A549 (cell line): ENCODE results near the gene D2HGDH. TPM values are rescaled to one million over a fixed set of nuclear protein-coding genes. Genes with fewer than 3 reads are reported as not detected.

ENCODE experiments used
- ATAC-seq, 2 experiments: fragments of 200-7000 bp in 1 of 2; fragments of >200 bp in 1 of 2; cut with Nextera tagmentation in 1 of 2; cut with Tn5 transposase in 1 of 2; 3 replicates each; pipeline versions ENCODE4 v1.8.0 to v1.9.1; 2018 to 2020; ENCODE audit warnings: mild to moderate bottlenecking in 1 of 2, moderate library complexity in 1 of 2
- CTCF ChIA-PET: fragments of 300-600 bp; sonication (Branson Sonifier 250); formaldehyde crosslinking; extraction: SDS; loops from one replicate; lab custom pipeline; 2021; ENCODE audit warnings: antibody characterized with exemption, inconsistent platforms; lab: Yijun Ruan, JAX
- POLR2A ChIA-PET: fragments of 350-600 bp; formaldehyde crosslinking; extraction: SDS; loops from one replicate; lab custom pipeline; 2021; ENCODE audit warnings: antibody characterized with exemption, inconsistent platforms; lab: Yijun Ruan, JAX
- DNase-seq, 2 experiments: peaks; one replicate each; pipeline versions ENCODE4 v3.0.0 to v3.0.0-alpha.2; 2011 to 2016; ENCODE audit warnings: low read depth in 1 of 2, low spot score in 1 of 2
- FAIRE-seq: peaks from 2 replicates; lab custom pipeline; 2011; peaks lifted over from hg19 to GRCh38; lab: Jason Lieb, UNC
- H3K27ac ChIP-seq, 2 experiments: fragments of >200 bp; sonication (Bioruptor Twin); formaldehyde crosslinking; 3 replicates each; pipeline ENCODE4 v1.5.1; 2016 to 2017
- H3K4me1 ChIP-seq: fragments of >200 bp; sonication (Bioruptor Twin); formaldehyde crosslinking; 3 replicates; pipeline ENCODE4 v1.6.1; 2016
- H3K4me2 ChIP-seq: fragments of >200 bp; sonication (Bioruptor Twin); formaldehyde crosslinking; 3 replicates; pipeline ENCODE4 v1.6.1; 2016
- H3K4me3 ChIP-seq: fragments of >200 bp; sonication (Bioruptor Twin); formaldehyde crosslinking; 3 replicates; pipeline ENCODE4 v1.5.1; 2016
- H3K9me3 ChIP-seq: fragments of >200 bp; sonication (Bioruptor Twin); formaldehyde crosslinking; 3 replicates; pipeline ENCODE4 v1.6.1; 2016
- CBX2 ChIP-seq: fragments of 200-600 bp; sonication (generic); IDR thresholded peaks from 2 replicates; pipeline ENCODE4 v1.6.1; 2016; ENCODE audit warnings: low read depth, mild to moderate bottlenecking, borderline replicate concordance
- CEBPB ChIP-seq, 2 experiments: fragments of >200 bp in 1 of 2; sonication (Bioruptor Twin) in 1 of 2; formaldehyde crosslinking in 1 of 2; IDR thresholded peaks; 2 replicates each; pipeline ENCODE4 v1.6.1; 2012 to 2016
- CHD4 ChIP-seq: fragments of 200-600 bp; sonication (generic); IDR thresholded peaks from 2 replicates; pipeline ENCODE4 v1.6.1; 2016; ENCODE audit warnings: antibody characterized with exemption, mild to moderate bottlenecking, borderline replicate concordance
- FOSB ChIP-seq: fragments of 250-450 bp; sonication (Bioruptor Pico); IDR thresholded peaks from 2 replicates; pipeline ENCODE4 v1.5.0; 2020; ENCODE audit warnings: mild to moderate bottlenecking, moderate library complexity
- GATA3 ChIP-seq: IDR thresholded peaks from 2 replicates; pipeline ENCODE4 v1.6.1; 2012; ENCODE audit warnings: borderline replicate concordance
- HOXB5 ChIP-seq: fragments of 250-450 bp; sonication (Bioruptor Pico); IDR thresholded peaks from 2 replicates; pipeline ENCODE4 v1.5.0; 2020; ENCODE audit warnings: mild to moderate bottlenecking, moderate library complexity
- JUN ChIP-seq, 2 experiments: fragments of >200 bp; sonication (Bioruptor Twin); formaldehyde crosslinking; IDR thresholded peaks; 2 replicates in 1 of 2; 3 replicates in 1 of 2; pipeline ENCODE4 v1.6.1; 2016 to 2017
- JUNB ChIP-seq: fragments of >200 bp; sonication (Bioruptor Twin); formaldehyde crosslinking; IDR thresholded peaks from 2 replicates; pipeline ENCODE4 v1.6.1; 2016
- KDM5A ChIP-seq: fragments of 200-600 bp; sonication (generic); IDR thresholded peaks from 2 replicates; pipeline ENCODE4 v1.6.1; 2016; ENCODE audit warnings: antibody characterized with exemption, mild to moderate bottlenecking
- MAFK ChIP-seq: fragments of 450-650 bp; IDR thresholded peaks from 2 replicates; pipeline ENCODE4 v1.6.1; 2014; ENCODE audit not compliant: partially characterized antibody
- NPAS2 ChIP-seq: fragments of 250-450 bp; sonication (Bioruptor Pico); IDR thresholded peaks from 2 replicates; pipeline ENCODE4 v1.8.0; 2022; ENCODE audit warnings: mild to moderate bottlenecking, moderate library complexity, borderline replicate concordance
- POLR2A ChIP-seq: IDR thresholded peaks from 2 replicates; pipeline ENCODE4 v1.6.1; 2012; ENCODE audit warnings: mild to moderate bottlenecking, low read length
- RCOR1 ChIP-seq: fragments of 150-350 bp; IDR thresholded peaks from 2 replicates; pipeline ENCODE4 v1.6.1; 2014; ENCODE audit warnings: antibody characterized with exemption, low read length, low read depth
- SREBF2 ChIP-seq: fragments of 450-650 bp; IDR thresholded peaks from 2 replicates; pipeline ENCODE4 v1.6.1; 2014; ENCODE audit warnings: mild to moderate bottlenecking, moderate library complexity
- ZNF302 ChIP-seq: fragments of 250-450 bp; sonication (Bioruptor Pico); IDR thresholded peaks from 2 replicates; pipeline ENCODE4 v1.9.0; 2021; ENCODE audit warnings: inconsistent platforms, mild to moderate bottlenecking, moderate library complexity
- WGBS: methylation state at CpG from one replicate; pipeline ENCODE4 v1.1.6; 2017; ENCODE audit errors: missing lambda C conversion rate; 5-methylcytosine and 5-hydroxymethylcytosine counted together
- polyA plus RNA-seq, 4 experiments: library from polyadenylated mRNA; depleted of rRNA in 3 of 4; stranded (reverse); fragments of >200 nt; fragmentation: RNase III in 1 of 4; extraction: RNeasy Plus Mini Kit Qiagen cat#74134 plus additional on column Dnase treatment in 1 of 4; gene quantifications; 2 replicates in 3 of 4; 3 replicates in 1 of 4; pipeline ENCODE4 v1.2.3, GENCODE V29; 2011 to 2017
- TF ChIP-seq, protein P1 (sequence below): fragments of 450-650 bp; IDR thresholded peaks from 2 replicates; pipeline ENCODE4 v1.6.1; 2014; ENCODE audit warnings: antibody characterized with exemption
- TF ChIP-seq, protein P2 (sequence below): fragments of >200 bp; sonication (Bioruptor Twin); formaldehyde crosslinking; IDR thresholded peaks from 3 replicates; pipeline ENCODE4 v1.5.1; 2016
- TF ChIP-seq, protein P3 (sequence below): IDR thresholded peaks from 2 replicates; pipeline ENCODE4 v1.6.1; 2012

The D2HGDH gene
- polyA plus RNA-seq, 2 of the 4 experiments (the other 2 are of a cell fraction), result 6.5 to 18.5 TPM

DNA sequence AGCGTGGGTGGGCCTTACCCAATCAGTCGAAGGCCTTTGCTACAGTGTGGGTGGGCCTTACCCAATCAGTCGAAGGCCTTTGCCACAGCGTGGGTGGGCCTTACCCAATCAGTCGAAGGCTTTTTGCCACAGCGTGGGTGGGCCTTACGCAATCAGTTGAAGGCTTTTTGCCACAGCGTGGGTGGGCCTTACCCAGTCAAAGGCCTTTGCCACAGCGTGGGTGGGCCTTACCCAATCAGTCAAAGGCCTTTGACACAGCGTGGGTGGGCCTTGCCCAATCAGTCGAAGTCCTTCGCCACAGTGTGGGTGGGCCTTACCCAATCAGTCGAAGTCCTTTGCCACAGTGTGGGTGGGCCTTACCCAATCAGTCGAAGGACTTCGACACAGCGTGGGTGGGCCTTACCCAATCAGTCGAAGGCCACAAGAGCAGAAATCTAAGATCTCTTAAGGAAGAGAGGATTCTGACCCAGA lies 25.9 kb downstream of the D2HGDH start (continued):
- TF ChIP-seq HOXB5, result no peak
- TF ChIP-seq MAFK, result no peak
- no peak for TF ChIP-seq CBX2
- no peak for TF ChIP-seq JUN (IDR thresholded peaks at IDR 0.05)
- TF ChIP-seq JUNB, result no peak
- TF ChIP-seq CEBPB (IDR thresholded peaks at IDR 0.05), result peak in 1 of 2 experiments; percentile 50; a peak in 2 of 4 replicates
- TF ChIP-seq, all 56 proteins: peak for 4

DNA sequence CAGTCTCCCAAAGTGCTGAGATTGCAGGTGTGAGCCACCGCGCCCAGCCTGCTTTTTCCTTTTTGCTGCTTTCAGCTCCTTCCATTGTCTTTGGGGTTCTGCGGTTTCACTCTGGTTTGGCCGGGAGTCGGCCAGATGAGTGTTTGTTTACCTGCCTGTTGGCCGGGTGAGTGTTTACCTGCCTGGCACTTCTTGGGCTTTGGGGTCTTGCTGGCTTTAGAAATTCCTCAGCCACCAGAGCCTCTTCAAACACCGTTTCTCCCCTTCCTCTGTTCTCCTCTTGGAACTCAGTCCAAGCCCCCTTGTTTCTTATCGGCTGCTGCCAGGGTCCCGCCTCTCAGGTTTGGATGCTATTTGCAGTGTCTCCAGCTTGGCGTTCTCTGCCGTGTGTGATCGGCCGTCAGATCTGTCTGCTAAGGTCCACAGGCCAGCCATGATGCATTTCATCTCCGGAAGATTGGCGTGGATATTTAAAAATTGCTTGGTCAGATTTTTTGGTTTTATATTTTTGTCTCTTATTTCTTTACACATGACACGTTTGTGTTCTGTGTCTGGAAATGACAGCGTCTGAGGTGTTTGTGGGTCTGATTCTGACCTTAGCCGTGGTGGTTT lies 28.0 kb downstream of the D2HGDH start:
- ChIA-PET POLR2A (no interaction called here), CTCF (interaction anchor here (0.8 kb wide), 1 partner anchor 116 kb away, joined by 3 read pairs; no protein-coding TSS in a partner anchor)
- H3K4me3 ChIP-seq, result no peak overlapping the region
- H3K4me2 ChIP-seq, result no peak overlapping the region
- H3K4me1 ChIP-seq, result no peaks in the 10 kb centered on the region
- no peaks in the 10 kb centered on the region for H3K9me3 ChIP-seq
- ATAC-seq, result no peak
- WGBS, result 83% methylated on average over 18 of the region's 18 CpGs
- H3K27ac ChIP-seq, result no peak overlapping the region
- no peak for FAIRE-seq
- TF ChIP-seq, protein P1, sequence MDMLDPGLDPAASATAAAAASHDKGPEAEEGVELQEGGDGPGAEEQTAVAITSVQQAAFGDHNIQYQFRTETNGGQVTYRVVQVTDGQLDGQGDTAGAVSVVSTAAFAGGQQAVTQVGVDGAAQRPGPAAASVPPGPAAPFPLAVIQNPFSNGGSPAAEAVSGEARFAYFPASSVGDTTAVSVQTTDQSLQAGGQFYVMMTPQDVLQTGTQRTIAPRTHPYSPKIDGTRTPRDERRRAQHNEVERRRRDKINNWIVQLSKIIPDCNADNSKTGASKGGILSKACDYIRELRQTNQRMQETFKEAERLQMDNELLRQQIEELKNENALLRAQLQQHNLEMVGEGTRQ, result no peak
- TF ChIP-seq MAFK, result no peak
- no peak for TF ChIP-seq JUN (IDR thresholded peaks at IDR 0.05)
- no peak for TF ChIP-seq SREBF2
- no peak for TF ChIP-seq KDM5A
- no peak for TF ChIP-seq CBX2
- no peak for TF ChIP-seq POLR2A
- TF ChIP-seq, protein P2, sequence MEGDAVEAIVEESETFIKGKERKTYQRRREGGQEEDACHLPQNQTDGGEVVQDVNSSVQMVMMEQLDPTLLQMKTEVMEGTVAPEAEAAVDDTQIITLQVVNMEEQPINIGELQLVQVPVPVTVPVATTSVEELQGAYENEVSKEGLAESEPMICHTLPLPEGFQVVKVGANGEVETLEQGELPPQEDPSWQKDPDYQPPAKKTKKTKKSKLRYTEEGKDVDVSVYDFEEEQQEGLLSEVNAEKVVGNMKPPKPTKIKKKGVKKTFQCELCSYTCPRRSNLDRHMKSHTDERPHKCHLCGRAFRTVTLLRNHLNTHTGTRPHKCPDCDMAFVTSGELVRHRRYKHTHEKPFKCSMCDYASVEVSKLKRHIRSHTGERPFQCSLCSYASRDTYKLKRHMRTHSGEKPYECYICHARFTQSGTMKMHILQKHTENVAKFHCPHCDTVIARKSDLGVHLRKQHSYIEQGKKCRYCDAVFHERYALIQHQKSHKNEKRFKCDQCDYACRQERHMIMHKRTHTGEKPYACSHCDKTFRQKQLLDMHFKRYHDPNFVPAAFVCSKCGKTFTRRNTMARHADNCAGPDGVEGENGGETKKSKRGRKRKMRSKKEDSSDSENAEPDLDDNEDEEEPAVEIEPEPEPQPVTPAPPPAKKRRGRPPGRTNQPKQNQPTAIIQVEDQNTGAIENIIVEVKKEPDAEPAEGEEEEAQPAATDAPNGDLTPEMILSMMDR, result no peak
- TF ChIP-seq CEBPB (IDR thresholded peaks at IDR 0.05), result no peak
- no peak for TF ChIP-seq FOSB (CRISPR knock-in tag)
- TF ChIP-seq ZNF302, result no peak
- TF ChIP-seq, protein P3, sequence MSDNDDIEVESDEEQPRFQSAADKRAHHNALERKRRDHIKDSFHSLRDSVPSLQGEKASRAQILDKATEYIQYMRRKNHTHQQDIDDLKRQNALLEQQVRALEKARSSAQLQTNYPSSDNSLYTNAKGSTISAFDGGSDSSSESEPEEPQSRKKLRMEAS, result no peak
- no peak for TF ChIP-seq GATA3
- DNase-seq, result no peak

DNA sequence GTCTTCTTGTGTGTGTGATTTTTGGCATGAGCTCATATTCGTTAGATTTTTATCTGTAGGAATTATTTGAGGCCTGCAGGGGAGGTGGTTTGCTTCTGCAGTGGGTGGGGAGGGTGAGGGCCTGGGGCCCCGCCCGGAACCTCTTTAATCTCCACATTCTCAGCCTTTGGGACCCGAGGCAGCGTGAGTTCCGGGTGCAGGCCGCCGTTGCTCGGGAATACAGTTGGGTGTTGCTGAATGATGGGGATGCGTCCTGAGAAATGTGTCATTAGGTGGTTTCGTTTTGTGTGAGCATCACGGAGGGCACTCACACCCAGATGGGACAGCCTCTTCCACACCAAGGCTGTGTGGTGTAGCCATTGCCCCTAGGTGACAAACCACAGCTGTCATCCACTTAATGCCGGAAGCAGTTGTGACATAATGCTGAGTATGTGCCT lies 28.5 kb downstream of the D2HGDH start:
- DNase-seq (no peak), FAIRE-seq (no peak), ATAC-seq (no peak)
- Histone ChIP-seq H3K27ac (no peak overlapping the region), H3K9me3 (no peaks in the 10 kb centered on the region), H3K4me2 (no peak overlapping the region), H3K4me3 (no peak overlapping the region), H3K4me1 (no peaks in the 10 kb centered on the region)
- TF ChIP-seq NPAS2 (CRISPR knock-in tag) (no peak), RCOR1 (no peak), CHD4 (no peak), SREBF2 (no peak), JUN (IDR thresholded peaks at IDR 0.05) (no peak)
- CTCF ChIA-PET, result interaction anchor here (1.1 kb wide), 1 partner anchor 33 kb away, joined by 3 read pairs; no protein-coding TSS in a partner anchor
- WGBS, result 93% methylated on average over 13 of the region's 13 CpGs
- POLR2A ChIA-PET, result no interaction called here
